Lower leg skin (tissue), 4 donors: ENCODE data around the gene BRMS1L. TPM values are rescaled to one million over a fixed set of nuclear protein-coding genes. Genes with fewer than 3 reads are reported as not detected.

Source experiments
- DNase-seq, 2 donors: peaks; one replicate each; pipeline ENCODE4 v3.0.0-alpha.2; 2019; ENCODE audit warnings: low spot score in 2 of 2
- H3K4me3 ChIP-seq: fragments of 200-600 bp; sonication (generic); 2 replicates; pipeline ENCODE4 v1.5.1; 2017; ENCODE audit warnings: mild to moderate bottlenecking, low read depth; ENCODE audit not compliant: poor library complexity, severe bottlenecking
- POLR2A ChIP-seq, 2 donors: fragments of 450-650 bp; IDR thresholded peaks; one replicate each; pipeline ENCODE4 v1.6.1; 2016 to 2017; ENCODE audit warnings: antibody characterized with exemption in 2 of 2, mild to moderate bottlenecking in 1 of 2, moderate library complexity in 1 of 2
- WGBS, 2 donors: methylation state at CpG; one replicate each; pipeline ENCODE4 v1.1.5; 2018; 5-methylcytosine and 5-hydroxymethylcytosine counted together
- intact Hi-C: fragments of 100-400 bp; cut with DNase I; formaldehyde crosslinking; loops from one replicate; pipeline ENCODE4 v1.15.0; 2023; ENCODE audit warnings: low total_unique reads
- total RNA-seq, 4 donors: library from RNA; depleted of rRNA; stranded (reverse); fragments of >200 nt; gene quantifications; one replicate each; pipeline ENCODE4 v1.1.0, GENCODE V29; 2016
- TF ChIP-seq, protein P1 (sequence below), 3 donors: fragments of 450-650 bp; IDR thresholded peaks; one replicate each; pipeline ENCODE4 v1.5.1; 2016; ENCODE audit warnings: antibody characterized with exemption in 3 of 3, mild to moderate bottlenecking in 3 of 3, moderate library complexity in 2 of 3

BRMS1L gene
- total RNA-seq, 4 donors from 2014 or later = 2.7 to 5.8 (median 4.1) TPM

DNA sequence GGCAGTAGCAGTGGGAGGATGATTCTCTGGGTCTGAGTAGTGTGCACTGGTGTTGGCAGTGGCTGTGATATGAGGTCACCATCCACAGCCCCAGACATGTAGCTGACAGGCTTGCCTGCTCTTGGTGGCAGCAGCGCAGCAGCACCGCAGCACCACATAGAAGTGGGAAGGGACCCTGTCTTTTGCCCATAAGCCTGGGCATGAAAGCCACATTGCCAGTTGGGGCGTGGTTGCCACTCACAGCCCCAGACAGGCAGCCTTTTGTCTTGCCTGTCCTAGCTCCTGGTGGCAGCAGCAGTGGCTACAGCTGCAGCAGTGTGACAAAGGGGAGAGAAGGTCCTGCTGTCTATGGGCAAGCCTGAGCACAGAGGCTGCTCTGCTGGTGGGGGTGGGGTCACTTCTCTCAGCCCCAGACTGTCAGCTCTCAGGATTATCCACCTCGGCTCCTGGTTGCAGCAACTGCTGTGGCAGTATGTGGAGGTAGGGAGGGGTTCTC, 71.5 kb downstream of the BRMS1L start:
- intact Hi-C loops = no loop called here
- 28 to 58% methylated on average over 4 of the region's 4 CpGs for WGBS, 2 donors
- no peak for TF ChIP-seq POLR2A (IDR thresholded peaks at IDR 0.05)
- TF ChIP-seq, protein P1, sequence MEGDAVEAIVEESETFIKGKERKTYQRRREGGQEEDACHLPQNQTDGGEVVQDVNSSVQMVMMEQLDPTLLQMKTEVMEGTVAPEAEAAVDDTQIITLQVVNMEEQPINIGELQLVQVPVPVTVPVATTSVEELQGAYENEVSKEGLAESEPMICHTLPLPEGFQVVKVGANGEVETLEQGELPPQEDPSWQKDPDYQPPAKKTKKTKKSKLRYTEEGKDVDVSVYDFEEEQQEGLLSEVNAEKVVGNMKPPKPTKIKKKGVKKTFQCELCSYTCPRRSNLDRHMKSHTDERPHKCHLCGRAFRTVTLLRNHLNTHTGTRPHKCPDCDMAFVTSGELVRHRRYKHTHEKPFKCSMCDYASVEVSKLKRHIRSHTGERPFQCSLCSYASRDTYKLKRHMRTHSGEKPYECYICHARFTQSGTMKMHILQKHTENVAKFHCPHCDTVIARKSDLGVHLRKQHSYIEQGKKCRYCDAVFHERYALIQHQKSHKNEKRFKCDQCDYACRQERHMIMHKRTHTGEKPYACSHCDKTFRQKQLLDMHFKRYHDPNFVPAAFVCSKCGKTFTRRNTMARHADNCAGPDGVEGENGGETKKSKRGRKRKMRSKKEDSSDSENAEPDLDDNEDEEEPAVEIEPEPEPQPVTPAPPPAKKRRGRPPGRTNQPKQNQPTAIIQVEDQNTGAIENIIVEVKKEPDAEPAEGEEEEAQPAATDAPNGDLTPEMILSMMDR (IDR thresholded peaks at IDR 0.05) = no peak

DNA sequence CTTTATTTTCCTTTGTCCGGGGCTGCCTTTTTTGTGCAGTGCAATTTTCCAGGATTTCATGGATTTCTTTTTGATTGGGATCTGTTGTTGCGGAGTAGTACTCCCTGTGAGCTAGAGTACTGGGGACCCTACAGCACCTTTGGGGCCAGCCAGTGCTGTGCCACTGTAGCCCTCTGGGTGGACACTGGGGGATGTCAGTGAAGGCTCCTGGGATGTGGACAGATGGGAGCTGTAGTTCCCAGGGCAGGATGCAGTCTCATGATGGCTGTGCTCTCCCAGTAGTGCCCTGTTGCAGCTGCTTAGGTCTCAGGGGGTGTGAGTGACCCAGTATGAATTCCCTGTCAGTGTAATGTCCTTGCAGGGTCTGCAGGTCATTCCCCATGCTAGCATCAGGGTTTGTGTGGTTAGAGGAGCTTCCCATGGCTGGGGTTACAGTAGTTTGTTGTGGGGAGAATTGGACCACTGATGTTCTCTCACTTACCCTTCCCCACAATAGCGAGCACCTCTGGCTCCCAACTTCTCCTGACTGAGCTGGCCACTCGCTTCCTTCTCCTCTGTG, 72.2 kb downstream of the BRMS1L start:
- H3K4me3 ChIP-seq = no peak overlapping the region
- intact Hi-C loops = no loop called here
- no peak for DNase-seq
- TF ChIP-seq POLR2A (IDR thresholded peaks at IDR 0.05) = no peak
- TF ChIP-seq, protein P1 (IDR thresholded peaks at IDR 0.05) = no peak
- WGBS, 2 donors = 87 to 90% methylated on average over 4 of the region's 4 CpGs

More for the DNA sequence above, 71.5 kb downstream of the BRMS1L start:
- no peak for DNase-seq
- H3K4me3 ChIP-seq = no peak overlapping the region

DNA sequence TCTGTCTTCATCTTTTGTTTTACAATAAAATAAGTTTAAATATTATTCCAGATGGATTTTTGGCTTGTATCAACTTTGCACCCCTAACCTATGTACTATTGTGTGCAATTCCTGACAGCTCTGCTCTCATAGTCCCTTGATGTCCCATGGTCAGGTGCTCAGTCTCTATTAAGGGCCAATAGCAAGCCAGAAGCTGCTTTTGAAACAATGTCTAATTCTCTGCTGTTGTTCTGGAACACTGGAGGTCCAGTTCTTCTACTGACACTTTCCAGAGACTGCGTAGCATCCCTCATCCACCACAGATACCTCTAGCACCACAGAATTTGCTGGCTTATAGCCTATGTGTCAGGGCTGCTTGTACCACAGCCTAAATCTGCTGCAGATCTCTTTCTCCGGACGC, 74.6 kb downstream of the BRMS1L start:
- 94% methylated on average over 3 of the region's 3 CpGs for WGBS, 2 donors
- no peak overlapping the region for H3K4me3 ChIP-seq
- intact Hi-C loops = no loop called here
- TF ChIP-seq, protein P1 (IDR thresholded peaks at IDR 0.05) = no peak
- TF ChIP-seq POLR2A (IDR thresholded peaks at IDR 0.05) = no peak
- no peak for DNase-seq

DNA sequence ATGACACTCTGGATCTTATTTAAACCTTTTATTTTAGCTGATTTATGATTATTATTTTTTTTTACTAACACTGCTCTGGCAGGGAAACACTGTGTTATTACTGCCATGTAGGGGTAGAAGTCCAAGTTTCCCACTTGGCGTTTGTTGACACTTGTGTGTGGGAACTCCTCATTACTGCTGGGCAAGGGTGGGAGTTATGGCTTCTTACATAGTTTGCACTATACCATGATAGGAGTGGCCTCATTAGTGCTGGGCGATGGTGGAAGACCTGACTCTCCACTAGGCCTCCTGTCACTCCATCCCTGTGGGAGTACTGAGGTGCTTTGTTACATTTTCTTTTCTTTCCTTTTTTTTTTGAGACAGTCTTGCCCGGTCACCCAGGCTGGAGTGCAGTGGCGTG, 83.5 kb downstream of the BRMS1L start:
- DNase-seq = no peak
- intact Hi-C loops = no loop called here
- H3K4me3 ChIP-seq = no peak overlapping the region
- 80 to 89% methylated on average over 4 of the region's 4 CpGs for WGBS, 2 donors
- no peak for TF ChIP-seq POLR2A (IDR thresholded peaks at IDR 0.05)

DNA sequence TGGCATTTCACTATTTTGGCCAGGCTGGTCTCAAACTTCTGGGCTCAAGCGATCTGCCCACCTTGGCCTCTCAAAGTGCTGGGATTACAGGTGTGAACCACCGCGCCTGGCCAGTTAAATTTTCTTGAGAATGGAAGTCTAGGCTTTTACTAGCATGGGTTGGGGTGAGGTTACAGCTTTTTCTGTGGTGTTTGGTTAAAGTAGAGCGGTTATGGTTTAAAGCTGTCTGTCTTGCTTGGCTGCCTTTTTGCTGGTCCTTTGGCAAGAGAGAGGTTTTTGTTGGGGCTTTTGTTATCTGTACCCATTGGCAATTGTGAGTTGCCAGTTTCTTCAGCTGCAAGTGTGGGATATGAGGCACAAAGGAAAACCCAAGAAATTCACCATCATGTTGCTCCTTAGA, 84.1 kb downstream of the BRMS1L start:
- intact Hi-C loops = no loop called here
- DNase-seq = no peak
- WGBS, 2 donors = 90 to 94% methylated on average over 4 of the region's 4 CpGs
- H3K4me3 ChIP-seq = no peak overlapping the region
- no peak for TF ChIP-seq POLR2A (IDR thresholded peaks at IDR 0.05)
- TF ChIP-seq, protein P1 (IDR thresholded peaks at IDR 0.05) = no peak

DNA sequence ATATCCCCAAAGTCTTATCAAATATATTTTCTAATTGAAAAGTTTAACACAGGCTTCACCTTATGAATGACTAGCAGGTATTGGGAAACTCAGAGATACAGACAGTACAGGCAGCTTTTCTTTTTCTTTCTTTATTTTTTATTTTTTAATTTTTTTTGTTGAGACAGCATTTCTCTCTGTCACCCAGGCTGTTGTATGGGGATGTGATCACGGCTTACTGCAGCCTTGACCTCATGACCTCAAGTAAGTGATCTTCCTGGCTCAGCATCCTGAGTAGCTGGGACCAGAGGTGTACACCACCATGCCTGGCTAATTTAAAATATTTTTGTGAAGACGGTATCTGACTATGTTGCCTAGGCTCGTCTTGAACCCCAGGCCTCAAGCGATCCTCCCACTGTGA, 85.0 kb downstream of the BRMS1L start:
- intact Hi-C loops = no loop called here

More for the DNA sequence above, 85.0 kb downstream of the BRMS1L start:
- 79% methylated on average over 4 of the region's 4 CpGs for WGBS, 2 donors
- no peak for DNase-seq
- no peak for TF ChIP-seq POLR2A (IDR thresholded peaks at IDR 0.05)
- TF ChIP-seq, protein P1 (IDR thresholded peaks at IDR 0.05) = no peak
- no peak overlapping the region for H3K4me3 ChIP-seq
